Body of pancreas (tissue), 4 donors: ENCODE data around the gene FYB1.

ENCODE experiments used
- CTCF ChIP-seq, 7 experiments: fragments of 450-650 bp in 4 of 7; fragments of 200-600 bp in 3 of 7; sonication (generic) in 3 of 7; IDR thresholded peaks; one replicate each; pipeline ENCODE4 v1.5.1; 2016 to 2019; ENCODE audit warnings: antibody characterized with exemption in 7 of 7
- POLR2A ChIP-seq, 3 donors: fragments of 450-650 bp; IDR thresholded peaks; one replicate each; pipeline ENCODE4 v1.6.1; 2016; ENCODE audit warnings: antibody characterized with exemption in 3 of 3, mild to moderate bottlenecking in 2 of 3

- TF ChIP-seq POLR2A (IDR thresholded peaks at IDR 0.05) (no peak), CTCF (IDR thresholded peaks at IDR 0.05) (peak in 4 of 7 experiments; percentile 10 to 29 (median 16))
These were observed 70.3 kb downstream of the FYB1 start for GRCh38 chr5:39148983-39149534.
